CD14-positive monocyte (primary cell): ENCODE results near the gene MMGT1. TPM values are rescaled to one million over a fixed set of nuclear protein-coding genes. Genes with fewer than 3 reads are reported as not detected.

Experiments
- DNase-seq, 3 donors: peaks; one replicate each; pipeline ENCODE4 v3.0.0-alpha.2; 2011 to 2022
- H2AFZ ChIP-seq: 2 replicates; pipeline ENCODE4 v1.6.0; 2012; ENCODE audit warnings: mild to moderate bottlenecking, low read depth, low read length, inconsistent platforms; ENCODE audit not compliant: insufficient read depth, poor library complexity, severe bottlenecking
- H3K27ac ChIP-seq, 2 donors: 1 replicate in 1 of 2; 2 replicates in 1 of 2; pipeline ENCODE4 v1.5.1; 2012 to 2013; ENCODE audit warnings: low read length in 2 of 2, control low read depth in 1 of 2, inconsistent platforms in 1 of 2, low read depth in 1 of 2, mild to moderate bottlenecking in 1 of 2
- H3K27me3 ChIP-seq, 2 donors: one replicate each; pipeline versions ENCODE4 v1.6.0 to v1.6.1; 2011 to 2013; ENCODE audit warnings: low read length in 2 of 2; ENCODE audit not compliant: control insufficient read depth in 2 of 2, insufficient read depth in 2 of 2
- H3K36me3 ChIP-seq, 2 donors: replicated peaks in 1 of 2; 1 replicate in 1 of 2; 2 replicates in 1 of 2; pipeline versions ENCODE4 v1.5.1 to v1.6.1; 2012 to 2013; ENCODE audit warnings: low read length in 2 of 2, control low read depth in 1 of 2, inconsistent platforms in 1 of 2, mild to moderate bottlenecking in 1 of 2; ENCODE audit not compliant: insufficient read depth in 2 of 2, control insufficient read depth in 1 of 2
- H3K4me1 ChIP-seq, 2 donors: 1 replicate in 1 of 2; 2 replicates in 1 of 2; pipeline versions ENCODE4 v1.5.1 to v1.6.1; 2012 to 2013; ENCODE audit warnings: low read length in 2 of 2, control low read depth in 1 of 2, inconsistent platforms in 1 of 2, mild to moderate bottlenecking in 1 of 2, moderate library complexity in 1 of 2; ENCODE audit not compliant: insufficient read depth in 2 of 2, control insufficient read depth in 1 of 2
- H3K4me2 ChIP-seq: replicated peaks from 2 replicates; pipeline ENCODE3; 2012; ENCODE audit warnings: low read length, moderate library complexity, mild to moderate bottlenecking; ENCODE audit not compliant: poor library complexity, severe bottlenecking; ENCODE audit errors: extremely low read depth
- H3K4me3 ChIP-seq, 3 experiments: fragments of 200-600 bp in 1 of 3; sonication (generic) in 1 of 3; replicated peaks in 1 of 3; 1 replicate in 2 of 3; 2 replicates in 1 of 3; pipeline ENCODE4 v1.5.1; 2011 to 2013; ENCODE audit warnings: low read length in 3 of 3, mild to moderate bottlenecking in 3 of 3, control low read depth in 2 of 3, low read depth in 2 of 3, inconsistent platforms in 1 of 3, moderate library complexity in 1 of 3
- H3K79me2 ChIP-seq: 2 replicates; pipeline ENCODE4 v1.6.0; 2012; ENCODE audit warnings: mild to moderate bottlenecking, control low read depth, inconsistent platforms, low read length, moderate library complexity; ENCODE audit not compliant: insufficient read depth
- H3K9ac ChIP-seq: 2 replicates; pipeline ENCODE4 v1.6.0; 2017; ENCODE audit warnings: low read length, mild to moderate bottlenecking; ENCODE audit not compliant: insufficient read depth, poor library complexity, severe bottlenecking
- H3K9me3 ChIP-seq, 2 donors: replicated peaks in 1 of 2; 1 replicate in 1 of 2; 2 replicates in 1 of 2; pipeline versions ENCODE4 v1.5.1 to v1.6.1; 2012 to 2013; ENCODE audit warnings: low read length in 2 of 2, control low read depth in 1 of 2; ENCODE audit not compliant: control insufficient read depth in 1 of 2, insufficient read depth in 1 of 2
- H4K20me1 ChIP-seq: 2 replicates; pipeline ENCODE4 v1.6.0; 2012; ENCODE audit warnings: mild to moderate bottlenecking, low read length, control low read depth, moderate library complexity; ENCODE audit not compliant: insufficient read depth
- H3K27ac Mint-ChIP-seq, 7 donors: one replicate each; pipeline ENCODE4 v1.8.0; 2020; ENCODE audit warnings: mild to moderate bottlenecking in 7 of 7, mixed read lengths in 7 of 7, moderate library complexity in 6 of 7, inconsistent platforms in 2 of 7
- H3K27me3 Mint-ChIP-seq, 3 donors: one replicate each; pipeline ENCODE4 v1.8.0; 2021 to 2022; ENCODE audit warnings: low read depth in 3 of 3, mild to moderate bottlenecking in 3 of 3, mixed read lengths in 3 of 3, moderate library complexity in 3 of 3, inconsistent platforms in 1 of 3
- H3K36me3 Mint-ChIP-seq, 2 donors: one replicate each; pipeline ENCODE4 v1.8.0; 2020; ENCODE audit warnings: mixed read lengths in 2 of 2, inconsistent platforms in 1 of 2, mild to moderate bottlenecking in 1 of 2
- H3K4me1 Mint-ChIP-seq: one replicate; pipeline ENCODE4 v1.8.0; 2020; ENCODE audit warnings: mild to moderate bottlenecking, mixed read lengths
- H3K4me3 Mint-ChIP-seq, 2 donors: one replicate each; pipeline ENCODE4 v1.8.0; 2020; ENCODE audit warnings: mild to moderate bottlenecking in 2 of 2, mixed read lengths in 2 of 2, moderate library complexity in 1 of 2
- H3K9me3 Mint-ChIP-seq, 7 donors: one replicate each; pipeline ENCODE4 v1.8.0; 2020 to 2022; ENCODE audit warnings: mixed read lengths in 7 of 7, mild to moderate bottlenecking in 6 of 7, moderate library complexity in 6 of 7, inconsistent platforms in 2 of 7
- CTCF ChIP-seq: fragments of 200-600 bp; IDR thresholded peaks from one replicate; pipeline ENCODE4 v1.8.0; 2022; ENCODE audit warnings: antibody characterized with exemption, mild to moderate bottlenecking
- WGBS: methylation state at CpG from one replicate; pipeline ENCODE4 v1.1.5; 2013; ENCODE audit warnings: missing lambda C conversion rate; ENCODE audit not compliant: insufficient coverage; 5-methylcytosine and 5-hydroxymethylcytosine counted together
- intact Hi-C, 2 donors: fragments of 100-400 bp; cut with micrococcal nuclease; formaldehyde crosslinking; loops; one replicate each; pipeline versions ENCODE4 v1.15.0 to v1.15.1; 2023
- polyA minus RNA-seq: library from RNA; depleted of rRNA, polyadenylated mRNA; stranded (reverse); fragments of >200 nt; gene quantifications from 2 replicates; pipeline ENCODE4 v1.2.3, GENCODE V29; 2012
- polyA plus RNA-seq, 3 donors: library from polyadenylated mRNA; depleted of rRNA in 1 of 3; unstranded in 2 of 3; stranded (reverse) in 1 of 3; fragments of 300-500 nt in 2 of 3; fragments of >200 nt in 1 of 3; fragmentation: Illumina TruSeq in 2 of 3; gene quantifications; 1 replicate in 2 of 3; 2 replicates in 1 of 3; pipeline ENCODE4 v1.2.3, GENCODE V29; 2012 to 2021
- total RNA-seq, 12 experiments: library from RNA in 1 of 12; stranded (reverse) in 1 of 12; fragments of 120-200 nt in 1 of 12; gene quantifications; one replicate each; pipeline ENCODE4 v1.2.4 and lab custom pipeline; 2013 to 2026; ENCODE audit warnings: mixed read lengths in 6 of 12, inconsistent platforms in 1 of 12

MMGT1 gene
- total RNA-seq (2013), result 14.1 TPM
- 10 to 100 TPM; 11.7 to 14.2 (median 11.8) TPM for polyA plus RNA-seq
- 5.7 and 8.1 TPM in 2 replicates for polyA minus RNA-seq
- 27.0 to 94.7 (median 39.6) reads per million in 11 experiments for total RNA-seq (lab: John Stamatoyannopoulos, UW)

GRCh38 chrX:135973548-135974278 lies at the start of gene MMGT1:
Gene MMGT1, minus strand, starts transcription at chrX:135973988. Its CDS starts 313 bp downstream, at chrX:135973675.
- H3K27ac Mint-ChIP-seq, result peak within 1 kb of the TSS; percentile 98 to 100 (median 99)
- H3K4me3 Mint-ChIP-seq, result peak within 1 kb of the TSS; percentile 98
- intact Hi-C loops, result no loop called here

GRCh38 chrX:136021903-136022302 lies 48.1 kb upstream of the MMGT1 start:
- no peaks in the 10 kb centered on the region for H3K27me3 ChIP-seq
- no peak overlapping the region for H3K27ac ChIP-seq
- H3K4me3 Mint-ChIP-seq, result no peak overlapping the region
- H2AFZ ChIP-seq, result no peak overlapping the region
- no peaks in the 10 kb centered on the region for H3K4me1 Mint-ChIP-seq
- no peaks in the 10 kb centered on the region for H3K9me3 ChIP-seq
- H3K27me3 Mint-ChIP-seq, result no peaks in the 10 kb centered on the region
- peaks cover 0 to 3% (median 0%) of the 10 kb centered on the region in 7 donors for H3K9me3 Mint-ChIP-seq
- WGBS, result no CpG with 5 or more reads among the region's 1 CpG
- intact Hi-C loops, result no loop called here
- H4K20me1 ChIP-seq, result no peaks in the 10 kb centered on the region
- no peak overlapping the region for H3K4me3 ChIP-seq
- H3K36me3 ChIP-seq, result peaks cover 29 to 67% of the 10 kb centered on the region in 2 donors
- H3K36me3 Mint-ChIP-seq, result peaks cover 38 to 41% of the 10 kb centered on the region in 2 donors
- H3K4me1 ChIP-seq, result no peaks in the 10 kb centered on the region
- no peak for TF ChIP-seq CTCF
- H3K79me2 ChIP-seq, result no peaks in the 10 kb centered on the region
- no peak overlapping the region for H3K9ac ChIP-seq
- no peak overlapping the region for H3K27ac Mint-ChIP-seq
- no peak for DNase-seq
- H3K4me2 ChIP-seq, result no peak overlapping the region

More at GRCh38 chrX:135973548-135974278, at the start of gene MMGT1:
- Histone ChIP-seq H3K9me3 (no peaks in the 10 kb centered on the region), H3K4me2 (peak within 1 kb of the TSS; percentile 73), H2AFZ (peak within 1 kb of the TSS; percentile 80), H3K27ac (peak within 1 kb of the TSS; percentile 87 to 88), H3K9ac (peak within 1 kb of the TSS; percentile 73), H3K27me3 (no peaks in the 10 kb centered on the region), H3K79me2 (peaks cover 27% of the 10 kb centered on the region), H3K4me3 (peak within 1 kb of the TSS; percentile 65 to 84 (median 78)), H3K4me1 (peaks cover 9 to 10% of the 10 kb centered on the region in 2 donors), H3K36me3 (no peaks in the 10 kb centered on the region), H4K20me1 (peaks cover 4% of the 10 kb centered on the region)
- peaks cover 0 to 11% (median 0%) of the 10 kb centered on the region in 3 donors for H3K27me3 Mint-ChIP-seq
- DNase-seq, result peak; percentile 67 to 85 (median 83)
- H3K4me1 Mint-ChIP-seq, result peaks cover 24% of the 10 kb centered on the region
- peaks cover 0 to 2% (median 0%) of the 10 kb centered on the region in 7 donors for H3K9me3 Mint-ChIP-seq
- no peak for TF ChIP-seq CTCF
- H3K36me3 Mint-ChIP-seq, result peaks cover 1 to 4% of the 10 kb centered on the region in 2 donors
- WGBS, result under 1% methylated on average over 27 of the region's 65 CpGs
